HEK293T (cell line): ENCODE results near the gene NID1.

ENCODE experiments used
- CTCF ChIA-PET: fragments of 350-600 bp; formaldehyde crosslinking; extraction: SDS; loops from one replicate; lab custom pipeline; 2021; ENCODE audit warnings: antibody characterized with exemption, inconsistent platforms; lab: Yijun Ruan, JAX
- POLR2A ChIA-PET: fragments of 350-600 bp; formaldehyde crosslinking; extraction: SDS; loops from one replicate; lab custom pipeline; 2020; ENCODE audit warnings: antibody characterized with exemption, inconsistent platforms; lab: Yijun Ruan, JAX
- DNase-seq: peaks from one replicate; pipeline ENCODE4 v3.0.0; 2012; ENCODE audit warnings: mixed read lengths; ENCODE audit errors: extremely low spot score
- ARNT ChIP-seq: fragments of 450-650 bp; IDR thresholded peaks from 2 replicates; pipeline ENCODE4 v1.6.1; 2017; ENCODE audit warnings: mild to moderate bottlenecking
- BHLHE40 ChIP-seq: fragments of 450-650 bp; IDR thresholded peaks from 2 replicates; pipeline ENCODE4 v1.6.1; 2016; ENCODE audit warnings: mild to moderate bottlenecking, moderate library complexity, borderline replicate concordance
- CTBP1 ChIP-seq: fragments of 450-650 bp; IDR thresholded peaks from 2 replicates; pipeline ENCODE4 v1.6.1; 2016; ENCODE audit warnings: borderline replicate concordance
- ELF4 ChIP-seq: fragments of 450-650 bp; IDR thresholded peaks from 2 replicates; pipeline ENCODE4 v1.6.1; 2017; ENCODE audit warnings: antibody characterized with exemption
- FOXA1 ChIP-seq: fragments of 450-650 bp; IDR thresholded peaks from 2 replicates; pipeline ENCODE4 v1.6.1; 2016; ENCODE audit warnings: mild to moderate bottlenecking
- FOXK2 ChIP-seq: fragments of 450-650 bp; IDR thresholded peaks from 2 replicates; pipeline ENCODE4 v1.6.1; 2016; ENCODE audit warnings: mild to moderate bottlenecking
- FOXM1 ChIP-seq: fragments of 450-650 bp; IDR thresholded peaks from 2 replicates; pipeline ENCODE4 v1.6.1; 2017; ENCODE audit warnings: mild to moderate bottlenecking, borderline replicate concordance
- HDGF ChIP-seq: fragments of 450-650 bp; IDR thresholded peaks from 2 replicates; pipeline ENCODE4 v1.6.1; 2017; ENCODE audit warnings: antibody characterized with exemption, borderline replicate concordance
- L3MBTL2 ChIP-seq: fragments of 450-650 bp; conservative IDR thresholded peaks from 2 replicates; pipeline ENCODE4 v1.6.1; 2016; ENCODE audit warnings: mild to moderate bottlenecking
- LEF1 ChIP-seq: fragments of 450-650 bp; IDR thresholded peaks from 2 replicates; pipeline ENCODE4 v1.6.1; 2017; ENCODE audit warnings: mild to moderate bottlenecking, borderline replicate concordance
- NFRKB ChIP-seq: fragments of 450-650 bp; IDR thresholded peaks from 2 replicates; pipeline ENCODE4 v1.6.1; 2016; ENCODE audit warnings: mild to moderate bottlenecking, moderate library complexity
- SP1 ChIP-seq: fragments of 450-650 bp; IDR thresholded peaks from 2 replicates; pipeline ENCODE4 v1.6.1; 2017
- SUZ12 ChIP-seq: fragments of 450-650 bp; IDR thresholded peaks from 2 replicates; pipeline ENCODE4 v1.6.1; 2016; ENCODE audit warnings: mild to moderate bottlenecking
- TARDBP ChIP-seq: fragments of 450-650 bp; IDR thresholded peaks from 2 replicates; pipeline ENCODE4 v1.6.1; 2016
- ZNF384 ChIP-seq: fragments of 450-650 bp; IDR thresholded peaks from 2 replicates; pipeline ENCODE4 v1.6.1; 2016
- TF ChIP-seq, protein P1 (sequence below): fragments of 450-650 bp; IDR thresholded peaks from 2 replicates; pipeline ENCODE4 v1.6.1; 2016

Gene NID1

DNA sequence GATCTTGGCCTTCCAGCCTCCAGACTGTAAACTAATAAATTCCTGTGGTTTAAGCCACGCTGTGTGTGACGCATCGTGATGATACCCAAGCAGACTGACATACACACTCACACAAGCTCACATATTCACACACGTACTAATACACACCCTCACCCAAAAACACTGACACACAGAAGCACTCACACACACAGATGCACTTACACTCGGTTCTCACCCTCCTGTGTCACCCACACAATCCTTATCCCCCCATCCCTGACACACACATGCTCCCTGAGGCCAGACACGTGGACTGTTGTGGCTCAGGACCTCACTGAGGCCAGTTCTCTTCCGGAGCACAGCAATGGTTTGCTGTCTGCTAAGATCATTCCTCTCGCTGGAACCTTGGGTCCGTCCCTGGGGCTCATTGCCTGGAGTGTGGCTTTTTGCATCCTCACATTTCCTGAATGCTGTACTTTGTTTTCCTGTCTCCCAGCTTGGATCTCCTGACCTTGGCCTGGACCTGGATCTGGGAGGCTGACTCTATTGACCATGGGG lies 121.2 kb downstream of the NID1 start:
- POLR2A ChIA-PET = interaction anchor here (0.8 kb wide), 1 partner anchor 78 kb away, joined by 3 read pairs; no protein-coding TSS in a partner anchor
- TF ChIP-seq, protein P1, sequence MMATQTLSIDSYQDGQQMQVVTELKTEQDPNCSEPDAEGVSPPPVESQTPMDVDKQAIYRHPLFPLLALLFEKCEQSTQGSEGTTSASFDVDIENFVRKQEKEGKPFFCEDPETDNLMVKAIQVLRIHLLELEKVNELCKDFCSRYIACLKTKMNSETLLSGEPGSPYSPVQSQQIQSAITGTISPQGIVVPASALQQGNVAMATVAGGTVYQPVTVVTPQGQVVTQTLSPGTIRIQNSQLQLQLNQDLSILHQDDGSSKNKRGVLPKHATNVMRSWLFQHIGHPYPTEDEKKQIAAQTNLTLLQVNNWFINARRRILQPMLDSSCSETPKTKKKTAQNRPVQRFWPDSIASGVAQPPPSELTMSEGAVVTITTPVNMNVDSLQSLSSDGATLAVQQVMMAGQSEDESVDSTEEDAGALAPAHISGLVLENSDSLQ = no peak
- TF ChIP-seq ELF4 (no peak), L3MBTL2 (no peak), SUZ12 (no peak), ARNT (no peak), NFRKB (no peak), LEF1 (no peak), SP1 (no peak), BHLHE40 (no peak), FOXM1 (no peak), CTBP1 (no peak), TARDBP (no peak), ZNF384 (no peak), FOXA1 (no peak), FOXK2 (no peak), HDGF (no peak)
- no peak for DNase-seq
- CTCF ChIA-PET = no interaction called here

DNA sequence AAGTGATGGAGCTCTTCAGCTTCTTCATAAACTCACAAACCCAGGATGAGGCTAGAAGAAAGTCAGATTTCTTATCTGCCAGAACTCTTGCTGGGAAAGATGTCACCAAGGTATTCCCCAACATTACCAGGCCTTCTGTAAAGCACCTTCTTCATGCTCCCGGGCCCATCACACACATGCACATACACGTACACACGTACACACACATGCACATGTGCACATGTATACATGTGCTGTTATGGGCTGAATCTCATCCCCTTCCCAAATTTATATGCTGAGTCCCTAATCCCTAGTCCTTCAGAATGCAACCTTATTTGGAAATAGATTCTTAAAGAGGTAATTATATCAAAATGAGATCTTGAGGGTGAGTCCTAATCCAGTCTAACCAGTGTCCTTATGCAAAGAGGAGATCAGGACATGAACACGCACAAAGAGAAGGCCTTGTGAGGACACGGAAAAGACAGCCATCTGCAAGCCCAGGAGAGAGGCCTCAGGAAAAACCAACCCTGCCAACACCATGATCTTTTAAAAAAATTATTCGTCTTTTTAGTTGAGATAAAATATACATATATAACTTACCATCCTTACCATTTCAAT lies 121.8 kb downstream of the NID1 start:
- CTCF ChIA-PET = no interaction called here
- DNase-seq = no peak
- TF ChIP-seq NFRKB = no peak
- TF ChIP-seq SP1 = no peak
- no peak for TF ChIP-seq L3MBTL2
- no peak for TF ChIP-seq ZNF384
- no peak for TF ChIP-seq ELF4
- no peak for TF ChIP-seq FOXM1
- TF ChIP-seq, protein P1 = no peak
- no peak for TF ChIP-seq FOXA1
- TF ChIP-seq TARDBP = no peak
- TF ChIP-seq BHLHE40 = no peak
- TF ChIP-seq ARNT = no peak
- TF ChIP-seq FOXK2 = no peak
- TF ChIP-seq CTBP1 = no peak
- no peak for TF ChIP-seq LEF1
- TF ChIP-seq HDGF = no peak
- no peak for TF ChIP-seq SUZ12
- POLR2A ChIA-PET = no interaction called here

DNA sequence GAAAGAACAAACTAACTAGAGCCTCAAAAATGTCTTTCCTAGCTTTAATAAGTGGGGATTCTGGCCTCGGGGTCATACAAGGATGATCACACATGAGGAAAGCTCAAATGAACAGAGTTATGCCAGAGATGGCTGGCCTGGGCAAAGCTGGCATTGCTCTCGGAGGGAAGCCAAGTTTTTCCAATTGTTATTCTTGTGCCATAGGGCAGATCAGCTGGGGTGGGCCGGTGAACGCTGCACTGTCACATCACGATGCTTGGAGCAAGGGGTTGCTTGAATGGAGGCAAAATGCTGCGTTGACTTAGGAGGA lies 122.3 kb downstream of the NID1 start:
- no peak for DNase-seq
- ChIA-PET POLR2A (no interaction called here), CTCF (no interaction called here)
- no peak for TF ChIP-seq ZNF384
- TF ChIP-seq ARNT = no peak
- TF ChIP-seq CTBP1 = no peak
- no peak for TF ChIP-seq FOXA1

DNA sequence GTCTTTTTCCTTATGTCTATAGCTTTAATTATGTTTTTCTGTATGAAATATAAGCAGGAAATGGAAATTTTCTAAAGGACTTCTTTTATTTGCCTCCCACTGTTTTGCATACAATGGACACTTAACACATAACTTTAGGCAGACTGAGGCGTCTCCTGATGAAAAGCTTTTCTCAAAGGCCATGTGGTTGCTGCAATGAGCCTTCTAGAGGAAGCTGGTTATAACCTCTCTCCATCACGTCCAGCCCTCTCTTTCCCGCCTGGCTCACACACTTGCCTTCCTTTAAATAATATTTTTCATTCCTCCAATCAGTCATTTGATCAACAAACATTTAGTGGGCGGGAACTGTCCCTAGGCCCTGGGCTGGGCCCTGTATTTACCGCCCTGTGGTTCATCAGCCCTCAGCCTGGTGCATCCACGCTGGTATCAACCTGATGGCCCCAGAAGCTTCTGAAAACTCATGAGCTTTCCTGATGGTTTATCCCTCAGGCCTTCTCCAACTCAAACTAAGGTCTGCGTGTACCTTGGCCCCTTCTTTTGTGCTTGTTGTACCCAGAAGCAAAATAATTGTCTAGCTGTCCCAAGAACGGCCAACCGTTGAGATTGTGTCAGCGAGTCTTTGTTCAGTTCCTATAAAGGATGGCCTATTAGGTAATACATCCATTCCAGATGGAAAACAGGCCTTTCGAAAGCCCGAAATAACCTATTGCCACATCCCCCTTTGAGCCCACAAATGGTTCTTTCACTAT lies 122.8 kb downstream of the NID1 start:
- DNase-seq = no peak
- POLR2A ChIA-PET = no interaction called here
- CTCF ChIA-PET = no interaction called here
- TF ChIP-seq TARDBP (no peak), ARNT (no peak), NFRKB (no peak), BHLHE40 (no peak), LEF1 (no peak), ZNF384 (no peak), SUZ12 (no peak), HDGF (no peak), CTBP1 (no peak), L3MBTL2 (no peak), ELF4 (no peak), FOXA1 (no peak), SP1 (no peak), FOXK2 (no peak), FOXM1 (no peak)
- TF ChIP-seq, protein P1 = no peak

DNA sequence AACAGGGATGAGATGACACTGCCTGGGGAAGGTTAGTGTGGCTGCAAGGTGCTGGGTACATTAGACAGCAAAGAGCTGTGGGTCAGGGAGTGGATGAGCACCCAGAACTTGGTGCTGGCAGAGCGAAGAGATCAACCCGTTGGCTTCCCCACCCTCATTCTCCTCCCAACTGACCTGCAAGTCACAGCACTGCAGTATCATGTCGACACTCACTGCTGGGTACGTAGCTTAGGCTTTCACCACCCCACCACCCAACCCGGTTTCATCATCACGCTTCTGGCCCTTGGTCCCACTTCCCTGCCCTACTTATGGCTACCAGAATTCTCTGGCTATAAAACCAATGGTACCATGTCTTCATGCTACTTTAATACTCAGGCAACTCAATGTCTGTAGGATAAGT lies 124.6 kb downstream of the NID1 start:
- POLR2A ChIA-PET = no interaction called here
- CTCF ChIA-PET = interaction anchor here (0.8 to 0.9 kb wide), 2 partner anchors 95 to 97 kb away, joined by 3 read pairs; no protein-coding TSS in a partner anchor
- no peak for DNase-seq
- TF ChIP-seq HDGF (no peak), FOXM1 (no peak), CTBP1 (no peak), NFRKB (no peak), BHLHE40 (no peak), TARDBP (no peak), ELF4 (no peak), SUZ12 (no peak)
- TF ChIP-seq, protein P1 = no peak
